Memory B cell (primary cell): ENCODE measurements around the gene MYEOV.
A peak's percentile ranks its signal among the peaks of the same experiment; 100 is the strongest.

ENCODE experiments used
- ATAC-seq: fragments of 150-1000 bp; cut with Tn5 transposase; 2 replicates; pipeline ENCODE4 v1.10.0; 2021; ENCODE audit warnings: low read depth, mild to moderate bottlenecking, moderate library complexity
- DNase-seq, 2 donors: peaks; one replicate each; pipeline ENCODE4 v3.0.0; 2022; ENCODE audit warnings: low spot score in 2 of 2
- H3K27ac Mint-ChIP-seq: one replicate; pipeline ENCODE4 v1.8.0; 2022; ENCODE audit warnings: mild to moderate bottlenecking, moderate library complexity, mixed read lengths
- H3K27me3 Mint-ChIP-seq: one replicate; pipeline ENCODE4 v1.8.0; 2022; ENCODE audit warnings: mixed read lengths
- H3K36me3 Mint-ChIP-seq: one replicate; pipeline ENCODE4 v1.8.0; 2022; ENCODE audit warnings: mild to moderate bottlenecking, mixed read lengths
- H3K4me1 Mint-ChIP-seq: one replicate; pipeline ENCODE4 v1.8.0; 2022; ENCODE audit warnings: mixed read lengths
- H3K4me3 Mint-ChIP-seq: one replicate; pipeline ENCODE4 v1.8.0; 2022; ENCODE audit warnings: mild to moderate bottlenecking, moderate library complexity, mixed read lengths
- H3K9me3 Mint-ChIP-seq: one replicate; pipeline ENCODE4 v1.8.0; 2022; ENCODE audit warnings: mixed read lengths

MYEOV gene

DNA sequence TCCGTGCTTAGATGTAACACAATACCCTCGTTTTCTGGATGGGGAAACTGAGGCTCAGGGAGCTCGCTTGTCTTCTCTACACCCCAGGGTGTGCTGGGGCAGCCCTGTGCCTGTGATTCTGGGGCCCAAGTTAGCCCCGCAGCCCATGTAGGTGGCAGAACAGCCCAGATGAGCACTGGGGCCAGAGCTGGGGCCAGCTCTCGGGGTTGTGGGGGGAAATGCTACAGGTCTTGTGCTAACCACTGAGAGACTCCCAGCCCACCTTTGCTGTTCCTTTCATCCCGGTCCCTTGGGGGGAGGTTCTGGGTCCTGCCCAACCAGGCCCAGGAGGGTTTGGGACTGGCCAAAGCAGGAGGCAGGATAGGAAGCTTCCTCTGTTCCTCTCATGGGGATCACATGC, 13.5 kb downstream of the MYEOV start:
- no peak overlapping the region for H3K4me3 Mint-ChIP-seq
- no peak overlapping the region for H3K27ac Mint-ChIP-seq
- no peaks in the 10 kb centered on the region for H3K36me3 Mint-ChIP-seq
- no peaks in the 10 kb centered on the region for H3K9me3 Mint-ChIP-seq
- no peak for ATAC-seq
- H3K27me3 Mint-ChIP-seq: no peaks in the 10 kb centered on the region
- peaks cover 25% of the 10 kb centered on the region for H3K4me1 Mint-ChIP-seq
- DNase-seq: no peak

DNA sequence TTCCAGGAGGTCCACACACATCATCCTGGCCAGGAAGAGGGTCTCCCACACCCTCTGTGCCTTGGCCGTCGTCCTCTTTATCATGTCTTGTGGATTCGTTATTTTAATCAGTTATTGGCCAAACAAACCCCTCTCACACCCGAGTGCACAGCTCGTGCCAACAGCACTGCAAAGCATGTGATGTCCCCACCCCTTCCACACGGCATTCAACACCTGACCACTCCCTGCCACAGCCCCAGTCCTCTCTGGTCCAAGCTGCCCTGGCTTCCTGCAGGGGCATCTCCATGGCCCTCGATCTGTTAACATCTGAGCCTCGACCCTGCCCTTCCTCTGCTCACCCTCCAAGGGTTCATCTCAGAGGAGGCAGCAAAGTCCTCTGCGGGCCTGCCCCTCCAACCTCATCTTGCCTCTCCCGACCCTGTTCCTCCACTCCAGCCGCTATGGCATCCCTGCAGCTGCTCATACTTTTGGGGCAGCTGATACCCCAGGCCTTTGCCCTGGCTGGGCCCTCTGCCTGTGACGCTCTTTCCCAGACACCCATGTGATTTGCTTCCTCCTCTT, 14.0 kb downstream of the MYEOV start:
- DNase-seq: no peak
- Mint-ChIP-seq H3K9me3 (no peaks in the 10 kb centered on the region), H3K27me3 (no peaks in the 10 kb centered on the region)

GRCh38 chr11:69308491-69308911, 14.5 kb downstream of the MYEOV start:
- Mint-ChIP-seq H3K9me3 (no peaks in the 10 kb centered on the region), H3K36me3 (no peaks in the 10 kb centered on the region), H3K4me1 (peaks cover 22% of the 10 kb centered on the region), H3K27ac (no peak overlapping the region), H3K4me3 (no peak overlapping the region), H3K27me3 (no peaks in the 10 kb centered on the region)
- DNase-seq: no peak
- ATAC-seq: no peak

More for the DNA sequence above, 14.0 kb downstream of the MYEOV start:
- H3K4me3 Mint-ChIP-seq: no peak overlapping the region
- peaks cover 24% of the 10 kb centered on the region for H3K4me1 Mint-ChIP-seq
- no peak overlapping the region for H3K27ac Mint-ChIP-seq
- no peak for ATAC-seq
- no peaks in the 10 kb centered on the region for H3K36me3 Mint-ChIP-seq

- DNase-seq: no peak
- Mint-ChIP-seq H3K27me3 (no peaks in the 10 kb centered on the region), H3K4me3 (no peak overlapping the region), H3K4me1 (peaks cover 22% of the 10 kb centered on the region), H3K27ac (no peak overlapping the region), H3K36me3 (no peaks in the 10 kb centered on the region), H3K9me3 (no peaks in the 10 kb centered on the region)
- no peak for ATAC-seq
These were observed 15.1 kb downstream of the MYEOV start for GRCh38 chr11:69308936-69309615.

DNA sequence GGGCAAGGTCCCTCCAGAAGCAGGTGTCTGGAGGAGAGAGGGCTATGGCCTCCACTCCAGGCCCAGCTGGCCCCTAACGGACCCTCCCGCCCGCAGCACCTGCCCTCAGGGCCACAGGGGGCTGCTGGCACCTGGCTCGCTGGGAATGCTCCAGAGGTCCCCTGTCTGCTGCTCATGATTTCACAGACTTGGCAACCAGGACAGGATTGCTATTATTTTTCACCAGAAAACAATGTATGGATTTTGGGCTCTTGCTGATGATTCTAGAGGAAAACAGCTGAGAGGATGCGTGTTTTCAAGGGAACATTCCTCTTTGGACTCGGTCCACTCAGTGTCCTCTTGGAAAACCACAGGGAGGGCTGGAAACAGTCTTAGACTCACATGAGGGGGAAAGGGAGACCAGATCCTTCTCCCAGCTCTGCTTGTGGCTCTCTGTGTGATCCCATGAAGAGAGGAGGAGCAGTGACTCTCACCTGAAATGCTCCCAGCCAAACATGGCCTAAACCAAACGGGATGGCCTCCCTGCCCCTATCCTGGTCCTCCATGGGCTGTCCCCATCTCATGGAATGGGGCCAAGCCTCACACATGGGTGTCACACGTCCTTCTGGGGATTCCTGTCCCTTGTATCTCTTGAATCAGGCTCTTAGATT, 15.8 kb downstream of the MYEOV start:
- Mint-ChIP-seq H3K27me3 (no peaks in the 10 kb centered on the region), H3K27ac (no peak overlapping the region)

GRCh38 chr11:69310351-69310750, 16.4 kb downstream of the MYEOV start:
- ATAC-seq (no peak), DNase-seq (no peak)
- H3K4me1 Mint-ChIP-seq: peaks cover 22% of the 10 kb centered on the region
- no peak overlapping the region for H3K27ac Mint-ChIP-seq
- no peak overlapping the region for H3K4me3 Mint-ChIP-seq
- no peaks in the 10 kb centered on the region for H3K9me3 Mint-ChIP-seq
- no peaks in the 10 kb centered on the region for H3K36me3 Mint-ChIP-seq
- no peaks in the 10 kb centered on the region for H3K27me3 Mint-ChIP-seq

More for the DNA sequence above, 15.8 kb downstream of the MYEOV start:
- Mint-ChIP-seq H3K9me3 (no peaks in the 10 kb centered on the region), H3K4me3 (no peak overlapping the region), H3K4me1 (peaks cover 22% of the 10 kb centered on the region), H3K36me3 (no peaks in the 10 kb centered on the region)
- ATAC-seq (no peak), DNase-seq (no peak)

DNA sequence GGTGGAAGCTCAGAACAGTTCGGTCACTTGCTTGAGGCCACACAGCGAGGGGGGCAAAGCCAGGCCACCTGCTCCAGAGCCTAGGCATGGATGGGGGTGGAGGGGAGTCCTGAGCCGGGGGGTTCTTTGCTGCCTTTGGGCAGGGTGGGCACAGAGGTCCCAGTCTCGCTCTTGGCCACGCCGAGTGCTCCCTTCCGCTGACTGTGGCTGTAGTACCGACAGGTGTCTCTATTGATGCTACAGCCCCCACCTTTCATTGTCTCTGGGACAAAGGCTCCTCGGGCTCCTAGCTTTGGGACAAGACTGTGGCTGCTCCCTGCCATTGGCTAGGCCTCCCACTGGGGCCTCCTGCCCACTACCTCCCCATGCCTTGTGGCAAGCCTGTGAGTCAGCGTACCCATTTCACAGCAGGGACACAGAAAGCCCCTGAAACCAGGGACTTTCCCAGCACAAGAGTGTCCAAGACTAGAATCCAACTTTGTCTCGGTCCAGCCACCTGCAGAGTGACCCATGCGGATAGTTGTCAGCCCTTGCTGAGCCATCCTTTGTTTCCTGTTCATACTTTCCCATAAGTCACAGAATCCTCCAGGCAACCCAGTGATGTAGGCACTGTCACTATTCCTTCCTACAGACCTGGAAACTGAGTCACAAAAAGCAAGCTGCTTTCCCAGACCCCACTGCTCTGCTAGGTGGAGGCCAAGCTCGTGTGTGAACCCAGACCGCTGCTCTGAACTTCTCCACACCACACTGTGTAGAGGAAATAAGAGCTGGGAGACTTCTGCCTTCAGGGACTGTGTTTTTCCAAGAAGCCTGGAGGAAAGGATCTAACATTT, 17.2 kb downstream of the MYEOV start:
- Mint-ChIP-seq H3K4me1 (peaks cover 22% of the 10 kb centered on the region), H3K36me3 (no peaks in the 10 kb centered on the region), H3K4me3 (no peak overlapping the region), H3K27ac (peak overlapping the region; percentile 13), H3K27me3 (no peaks in the 10 kb centered on the region), H3K9me3 (no peaks in the 10 kb centered on the region)
- ATAC-seq (no peak), DNase-seq (no peak)

DNA sequence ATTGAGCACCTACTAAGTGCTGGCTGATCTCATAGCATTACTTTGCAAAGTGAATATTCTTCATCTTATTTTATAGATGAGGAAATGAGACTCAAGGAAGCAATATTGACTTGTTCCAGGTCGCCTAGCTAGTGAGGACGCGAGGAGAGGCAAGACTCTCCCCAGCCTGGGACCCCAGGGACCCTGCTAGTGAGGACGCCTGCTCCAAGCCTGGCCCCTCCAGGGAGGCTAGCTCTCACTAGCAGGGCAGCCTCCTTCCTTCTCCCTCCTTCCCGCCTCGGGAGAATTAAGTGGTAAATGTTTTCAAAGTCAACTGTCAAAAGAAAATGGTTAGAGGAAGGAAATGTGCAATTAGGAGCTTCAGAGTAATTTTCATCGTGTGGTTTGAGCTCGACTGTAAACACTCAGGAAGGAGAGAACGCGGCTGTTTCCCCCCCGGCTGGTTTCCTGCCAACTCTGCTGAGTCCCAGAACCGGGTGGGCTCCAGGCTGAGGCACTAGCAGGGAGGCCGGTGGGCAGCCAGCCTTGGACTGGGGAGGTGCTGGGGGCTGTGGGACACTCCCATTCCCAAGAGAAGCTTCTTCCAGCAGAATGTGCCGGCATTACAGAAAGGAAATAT, 17.9 kb downstream of the MYEOV start:
- no peaks in the 10 kb centered on the region for H3K27me3 Mint-ChIP-seq
- peak overlapping the region; percentile 1 for H3K4me3 Mint-ChIP-seq
- H3K36me3 Mint-ChIP-seq: no peaks in the 10 kb centered on the region
- peak overlapping the region; percentile 13 for H3K27ac Mint-ChIP-seq
- DNase-seq: no peak
- peak; percentile 53 for ATAC-seq
- peaks cover 22% of the 10 kb centered on the region for H3K4me1 Mint-ChIP-seq
- H3K9me3 Mint-ChIP-seq: no peaks in the 10 kb centered on the region

GRCh38 chr11:69312453-69313404, 18.8 kb downstream of the MYEOV start:
- DNase-seq (no peak), ATAC-seq (no peak)
- Mint-ChIP-seq H3K4me1 (peaks cover 22% of the 10 kb centered on the region), H3K27me3 (no peaks in the 10 kb centered on the region), H3K4me3 (no peak overlapping the region), H3K27ac (no peak overlapping the region), H3K36me3 (no peaks in the 10 kb centered on the region), H3K9me3 (peaks cover 2% of the 10 kb centered on the region)

DNA sequence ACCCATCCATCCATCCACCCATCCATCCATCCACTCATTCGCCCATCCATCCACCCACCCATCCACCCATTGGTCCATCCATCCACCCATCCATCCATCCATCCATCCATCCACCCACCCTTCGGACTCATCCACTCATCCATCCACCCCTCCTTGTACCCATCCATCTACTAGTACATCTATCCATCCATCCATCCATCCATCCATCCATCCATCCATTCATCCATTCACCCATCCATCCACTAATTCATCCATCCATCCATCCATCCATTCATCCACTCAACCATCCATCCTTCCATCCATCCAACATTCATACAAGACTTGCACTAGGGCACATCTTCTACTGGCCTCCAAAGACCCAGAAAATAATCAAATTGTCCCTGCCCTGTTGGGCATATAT, 20.0 kb downstream of the MYEOV start:
- Mint-ChIP-seq H3K9me3 (peaks cover 3% of the 10 kb centered on the region), H3K4me1 (peaks cover 14% of the 10 kb centered on the region), H3K4me3 (no peak overlapping the region), H3K36me3 (no peaks in the 10 kb centered on the region), H3K27me3 (no peaks in the 10 kb centered on the region), H3K27ac (no peak overlapping the region)
- ATAC-seq (no peak), DNase-seq (no peak)

DNA sequence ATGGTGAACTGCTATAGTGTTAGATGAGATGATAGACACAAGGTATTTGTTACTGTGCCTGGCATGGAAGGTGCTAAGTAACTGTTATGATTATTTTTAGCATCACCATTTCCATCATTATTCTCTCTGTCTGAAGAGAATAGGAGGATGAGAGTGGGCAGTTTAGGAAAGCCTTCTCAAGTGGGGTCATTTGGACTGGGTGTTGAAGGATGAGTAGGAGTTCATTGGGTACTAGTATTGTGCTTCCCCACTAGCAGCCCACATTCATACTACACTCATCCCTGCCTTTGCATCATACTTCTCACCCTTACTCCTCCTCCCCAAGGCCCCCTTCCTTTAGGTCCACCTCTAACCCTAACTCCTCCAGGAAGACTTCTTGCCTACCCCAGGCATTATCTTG, 20.6 kb downstream of the MYEOV start:
- H3K27ac Mint-ChIP-seq: no peak overlapping the region
- peaks cover 3% of the 10 kb centered on the region for H3K9me3 Mint-ChIP-seq
- peaks cover 14% of the 10 kb centered on the region for H3K4me1 Mint-ChIP-seq
- ATAC-seq (no peak), DNase-seq (no peak)
- H3K4me3 Mint-ChIP-seq: no peak overlapping the region
- H3K27me3 Mint-ChIP-seq: no peaks in the 10 kb centered on the region
- H3K36me3 Mint-ChIP-seq: no peaks in the 10 kb centered on the region

GRCh38 chr11:69316956-69317355, 23.0 kb downstream of the MYEOV start:
- Mint-ChIP-seq H3K36me3 (no peaks in the 10 kb centered on the region), H3K27me3 (no peaks in the 10 kb centered on the region), H3K9me3 (peaks cover 3% of the 10 kb centered on the region), H3K27ac (no peak overlapping the region), H3K4me3 (no peak overlapping the region), H3K4me1 (peaks cover 4% of the 10 kb centered on the region)
- DNase-seq: no peak
- ATAC-seq: no peak
